NCI-H2227 (cell line): ENCODE measurements around the gene GNA12.
A peak's percentile ranks its signal among the peaks of the same experiment; 100 is the strongest.
"Not testable (repeated sequence)": the region's sequence is repeated elsewhere in the genome, so short reads cannot be mapped to it uniquely, and the experiment has no call there.

ENCODE experiments used
- DNase-seq: peaks from one replicate; lab custom pipeline; 2025; ENCODE audit not compliant: unreplicated experiment; lab: John Stamatoyannopoulos, UW

The GNA12 gene

GRCh38 chr7:2701832-2702593 is 142.1 kb downstream of the GNA12 start:
- DNase-seq = no peak

GRCh38 chr7:2701424-2701823 is 142.7 kb downstream of the GNA12 start:
- no peak for DNase-seq

- no peak for DNase-seq
These were observed 143.8 kb downstream of the GNA12 start for GRCh38 chr7:2700141-2700850.

GRCh38 chr7:2699289-2699620 is 144.9 kb downstream of the GNA12 start:
- no peak for DNase-seq

- DNase-seq = no peak
These were observed 145.4 kb downstream of the GNA12 start for GRCh38 chr7:2698581-2699288.

- not testable (repeated sequence) for DNase-seq
These were observed 150.0 kb downstream of the GNA12 start for GRCh38 chr7:2694122-2694436.

GRCh38 chr7:2693420-2694121 is 150.5 kb downstream of the GNA12 start:
- DNase-seq = not testable (repeated sequence)

- no peak for DNase-seq
These were observed 151.6 kb downstream of the GNA12 start for GRCh38 chr7:2692543-2692942.

- not testable (repeated sequence) for DNase-seq
These were observed 152.1 kb downstream of the GNA12 start for GRCh38 chr7:2691932-2692439.

- no peak for DNase-seq
These were observed 152.9 kb downstream of the GNA12 start for GRCh38 chr7:2691011-2691707.

GRCh38 chr7:2689951-2690705 is 154.0 kb downstream of the GNA12 start:
- no peak for DNase-seq

GRCh38 chr7:2689343-2689847 is 154.7 kb downstream of the GNA12 start:
- DNase-seq = no peak

GRCh38 chr7:2688409-2689342 is 155.4 kb downstream of the GNA12 start:
- peak; percentile 11 for DNase-seq

- DNase-seq = no peak
These were observed 156.2 kb downstream of the GNA12 start, which contains the start of gene AMZ1 for GRCh38 chr7:2687881-2688318. TSS of gene AMZ1 (plus strand) at chr7:2688202. CDS start at chr7:2700452, 12,250 bp downstream.

GRCh38 chr7:2687338-2687869 is 156.7 kb downstream of the GNA12 start:
- DNase-seq = peak; percentile 36

- no peak for DNase-seq
These were observed 158.0 kb downstream of the GNA12 start for GRCh38 chr7:2686101-2686500.

- no peak for DNase-seq
These were observed 159.6 kb downstream of the GNA12 start for GRCh38 chr7:2684501-2684900.
